Stimulated activated CD4-positive, alpha-beta T cell treated with anti-CD3 and anti-CD28 coated beads, Interleukin-2, amount 100 ng/mL, for 24 hours (primary cell): Measurements from ENCODE around the gene CRTAP.
"Not testable (repeated sequence)": the region's sequence is repeated elsewhere in the genome, so short reads cannot be mapped to it uniquely, and the experiment has no call there.

ENCODE experiments used
- DNase-seq, 2 donors: peaks; one replicate each; pipeline ENCODE4 v3.0.0-alpha.2; 2020

CRTAP gene

DNA sequence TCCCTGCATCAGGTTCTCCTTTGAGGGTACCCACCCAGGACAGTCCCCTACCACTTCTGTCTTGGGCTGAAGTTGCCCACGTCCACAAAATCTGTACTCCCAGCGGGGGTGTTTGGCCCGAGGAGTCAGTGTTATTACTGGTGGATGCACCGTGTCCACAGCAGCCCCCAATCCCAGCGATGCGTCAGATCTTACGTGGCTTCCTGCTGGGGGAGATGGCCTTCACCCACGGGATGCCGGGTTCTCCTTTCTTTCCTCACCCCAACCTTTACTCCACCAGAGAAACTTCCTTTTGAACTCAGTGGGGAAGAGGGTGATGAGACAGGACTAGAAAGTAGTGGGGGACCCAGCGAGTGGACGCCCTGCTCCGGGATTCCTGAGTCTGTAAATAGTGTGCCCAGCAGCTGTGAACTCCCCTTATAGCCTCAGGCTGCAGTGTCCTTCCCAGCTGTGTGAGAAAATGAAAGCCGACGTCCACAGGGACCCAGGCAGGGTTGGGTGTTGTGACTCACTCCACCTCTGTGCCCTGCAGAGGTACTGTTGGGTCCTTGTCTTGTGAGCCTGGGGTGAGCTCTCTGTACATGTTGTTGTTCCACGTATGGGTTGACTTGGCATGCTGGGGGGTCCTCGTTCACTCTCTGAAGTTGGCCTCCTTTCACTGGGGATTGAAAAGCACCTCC lies 31.5 kb downstream of the CRTAP start:
- no peak for DNase-seq

DNA sequence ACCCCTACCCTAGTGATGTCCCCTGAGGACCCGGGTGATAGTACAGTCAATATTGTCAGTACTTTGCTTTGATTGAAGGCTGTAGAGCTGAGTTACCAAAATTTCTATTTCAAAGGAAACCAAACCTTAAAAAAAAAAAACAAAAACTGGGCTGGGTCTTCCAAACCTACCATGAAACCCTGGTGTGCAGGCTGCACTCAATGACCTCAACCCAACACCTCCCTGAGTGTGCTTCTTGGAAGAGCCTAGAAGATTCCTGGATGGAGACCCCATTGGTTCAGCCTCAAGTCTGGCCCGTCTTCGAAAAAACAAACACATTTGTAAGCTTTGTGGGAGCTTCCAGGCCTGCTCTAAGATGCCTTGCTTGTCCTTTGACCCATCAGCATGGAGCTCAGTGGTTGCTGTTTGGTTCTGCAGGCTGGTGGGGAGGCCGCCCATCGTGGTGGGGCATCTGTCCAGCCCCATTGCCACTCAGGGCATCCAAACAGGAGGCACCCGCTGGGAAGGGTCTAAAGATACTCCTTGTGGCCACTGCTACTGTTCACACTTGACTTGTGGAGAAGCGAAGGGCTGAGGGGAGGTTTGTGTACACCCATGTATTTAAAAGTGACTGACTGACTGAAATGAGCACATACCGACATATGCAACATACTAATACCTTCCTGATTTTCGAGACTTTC lies 32.2 kb downstream of the CRTAP start:
- no peak for DNase-seq

DNA sequence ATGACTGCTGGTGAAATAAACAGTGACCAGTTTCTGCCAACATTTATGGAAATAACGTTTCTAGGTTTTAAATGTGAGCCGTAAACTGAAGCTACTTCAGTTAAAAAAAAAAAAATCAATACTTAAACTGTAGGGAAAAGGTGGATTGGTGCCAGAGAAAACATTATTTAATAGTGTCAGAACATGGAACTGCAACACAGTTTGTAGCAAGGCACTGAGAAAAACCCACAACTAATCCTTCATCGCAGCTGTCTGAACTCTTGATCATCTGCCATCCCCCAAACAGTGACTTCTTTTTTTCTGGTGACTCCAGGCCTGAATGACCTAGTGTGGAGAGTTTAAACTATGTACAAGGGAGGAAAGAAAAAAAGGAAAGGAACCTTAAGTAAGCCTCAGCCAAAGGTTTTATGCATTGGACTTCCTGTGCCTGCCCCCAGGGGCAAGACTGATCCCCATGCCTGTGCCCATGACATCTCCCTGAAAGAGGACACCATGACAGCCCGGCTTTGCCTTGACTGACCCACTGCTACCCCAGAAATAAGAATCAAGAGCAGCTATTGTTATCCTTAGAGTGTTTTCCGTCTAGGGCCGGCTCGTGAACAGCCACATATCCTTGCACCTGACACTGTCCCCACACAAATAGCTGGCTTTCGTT lies 33.1 kb downstream of the CRTAP start:
- no peak for DNase-seq

DNA sequence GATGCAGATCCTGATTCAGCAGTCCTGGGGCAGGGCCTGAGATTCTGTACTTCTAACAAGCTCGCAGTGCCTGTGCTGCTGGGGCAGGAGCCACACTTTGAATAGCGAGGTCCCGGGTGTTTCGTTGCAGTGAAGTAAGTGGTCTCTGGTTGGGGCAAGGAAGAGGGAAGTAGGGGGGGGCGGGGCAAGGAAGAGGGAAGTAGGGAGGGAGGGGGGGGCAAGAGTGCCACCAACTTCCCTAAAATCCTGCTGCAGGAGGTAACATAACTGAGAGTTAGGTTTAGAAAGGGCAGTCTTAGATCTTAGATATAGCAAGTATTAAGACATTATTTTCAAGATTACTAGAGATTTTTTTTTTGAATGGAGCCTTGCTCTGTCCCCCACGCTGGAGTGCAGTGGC lies 35.5 kb downstream of the CRTAP start:
- DNase-seq: no peak

DNA sequence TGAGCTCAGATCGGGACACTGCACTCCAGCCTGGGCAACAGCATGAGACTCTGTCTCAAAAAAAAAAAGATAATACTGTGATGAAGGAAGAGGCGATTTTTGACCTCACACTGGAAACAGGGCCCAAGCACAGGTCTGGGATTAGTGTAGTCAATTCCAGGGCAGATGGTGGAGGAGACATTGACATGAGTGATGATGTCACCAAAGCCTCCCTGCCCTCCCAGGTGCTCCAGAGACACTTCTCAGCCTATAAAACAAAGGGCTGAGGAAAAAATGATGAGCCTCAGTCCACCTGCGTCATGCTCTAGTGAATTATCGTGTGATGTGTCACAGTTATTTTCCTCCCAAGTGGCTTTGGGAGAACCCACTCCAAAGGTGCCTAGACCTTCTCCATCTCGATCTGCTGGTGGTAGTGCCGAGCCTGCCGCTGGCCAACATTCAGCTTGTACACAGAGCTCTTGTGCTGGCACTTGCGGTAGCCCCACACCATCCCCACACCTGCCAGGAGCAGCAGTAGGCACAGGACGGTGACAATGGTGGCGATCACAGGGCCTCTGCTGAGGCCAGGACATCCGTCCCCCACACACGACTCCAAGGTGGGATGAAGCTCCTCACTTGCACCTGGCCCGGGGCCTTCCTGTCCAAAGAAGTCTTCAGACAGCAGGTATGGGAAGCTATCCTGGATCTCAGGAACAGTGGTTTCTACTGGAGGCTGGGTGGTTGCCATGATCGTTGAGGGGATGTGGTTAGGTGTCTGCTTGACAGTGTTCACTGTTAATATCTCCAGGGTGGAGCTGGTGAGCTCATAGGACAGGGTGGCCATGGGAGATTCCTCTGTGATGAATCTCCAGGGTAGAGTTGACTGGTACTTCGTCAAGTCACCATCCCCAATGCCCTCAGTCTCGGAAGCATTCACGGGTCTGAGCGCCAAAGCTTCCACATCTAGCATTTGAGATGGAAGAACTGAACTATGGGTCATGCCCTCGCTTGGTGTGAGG lies 38.8 kb downstream of the CRTAP start:
- DNase-seq: no peak

DNA sequence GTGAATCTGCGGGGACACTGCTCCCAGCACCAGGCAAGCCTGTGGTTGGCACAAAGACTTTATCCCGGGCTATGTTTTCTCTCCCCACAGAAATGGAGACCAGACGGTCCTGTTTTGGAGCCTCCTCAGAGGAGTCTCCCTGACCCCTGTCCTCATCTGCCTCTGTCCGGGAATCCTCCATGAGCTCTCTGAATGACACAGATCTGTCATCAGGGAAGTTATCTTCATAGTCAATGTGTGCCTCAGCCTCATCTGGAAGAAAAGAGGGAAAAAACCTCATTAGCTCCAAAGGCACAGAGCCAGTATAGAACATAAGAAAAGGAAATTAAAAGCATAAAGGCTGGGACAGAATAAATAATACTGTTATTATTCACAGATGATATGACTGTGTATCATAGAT lies 40.0 kb downstream of the CRTAP start:
- DNase-seq: no peak

DNA sequence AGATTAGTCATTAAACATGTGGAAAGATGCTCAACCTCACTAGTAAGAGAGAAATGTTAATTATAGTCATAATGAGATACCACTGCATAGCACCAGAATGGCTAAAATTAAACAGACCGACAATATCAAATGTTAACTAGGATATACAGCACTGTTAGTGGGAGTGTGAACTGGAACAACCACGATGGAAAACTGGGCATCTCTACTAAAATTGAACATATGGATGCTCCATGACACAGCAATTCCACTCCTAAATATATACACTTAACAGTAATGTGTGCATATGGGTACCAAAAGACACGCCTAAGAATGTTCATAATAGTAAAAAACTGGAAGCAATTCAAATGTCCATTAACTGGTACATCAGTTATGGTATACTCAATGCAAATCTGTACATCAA lies 41.5 kb downstream of the CRTAP start:
- DNase-seq: no peak

DNA sequence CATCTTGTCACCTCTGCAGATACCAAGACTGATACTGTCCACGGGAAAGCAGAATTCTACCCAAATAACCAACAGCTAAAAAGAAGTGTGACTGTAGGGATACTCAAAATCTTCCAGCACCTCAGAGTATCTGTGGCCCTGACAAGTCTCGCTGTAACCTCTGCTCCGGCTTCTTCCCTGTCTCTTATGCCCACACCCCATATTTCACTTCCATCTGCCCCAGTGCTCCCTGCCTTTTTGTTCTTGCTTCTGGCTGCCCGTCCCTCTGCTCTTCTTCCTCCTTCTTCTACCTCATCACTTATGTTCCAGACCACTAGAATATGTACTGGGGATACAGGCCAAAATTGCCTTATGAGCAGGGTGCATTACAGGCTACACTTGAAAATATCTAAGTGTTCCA lies 45.4 kb downstream of the CRTAP start:
- no peak for DNase-seq

DNA sequence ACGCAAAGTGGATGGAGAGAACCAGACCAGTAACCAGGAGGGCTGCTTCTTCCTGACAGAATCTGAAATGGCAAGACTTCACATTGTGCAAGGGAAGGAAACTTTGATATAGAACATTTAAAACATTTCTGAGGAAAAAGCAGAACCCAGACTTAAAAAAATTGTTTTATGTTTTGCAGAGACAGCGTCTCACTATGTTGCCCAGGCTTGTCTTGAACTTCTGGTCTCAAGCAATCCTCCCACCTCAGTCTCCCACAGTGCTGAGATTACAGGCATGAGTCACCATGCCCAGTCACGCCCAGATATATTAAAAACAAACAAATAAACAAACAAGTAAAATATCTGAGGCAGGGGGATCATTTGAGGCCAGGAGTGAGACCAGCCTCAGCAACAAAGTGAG lies 46.2 kb downstream of the CRTAP start:
- no peak for DNase-seq

DNA sequence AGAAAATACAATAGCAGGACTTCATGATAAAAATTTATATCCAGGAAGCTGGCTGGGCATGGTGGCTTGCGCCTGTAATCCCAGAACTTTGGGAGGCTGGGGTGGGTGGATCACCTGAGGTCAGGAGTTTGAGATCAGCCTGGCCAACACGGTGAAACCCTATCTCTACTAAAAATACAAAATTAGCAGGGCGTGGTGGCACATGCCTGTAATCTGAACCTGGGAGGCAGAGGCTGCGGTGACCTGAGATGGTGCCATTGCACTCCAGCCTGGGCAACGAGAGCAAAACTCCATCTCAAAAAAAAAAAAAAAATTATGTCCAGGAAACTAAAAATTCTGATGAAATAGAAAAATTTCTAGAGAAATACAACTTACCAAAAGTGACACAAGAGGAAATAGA lies 48.8 kb downstream of the CRTAP start:
- DNase-seq: not testable (repeated sequence)

DNA sequence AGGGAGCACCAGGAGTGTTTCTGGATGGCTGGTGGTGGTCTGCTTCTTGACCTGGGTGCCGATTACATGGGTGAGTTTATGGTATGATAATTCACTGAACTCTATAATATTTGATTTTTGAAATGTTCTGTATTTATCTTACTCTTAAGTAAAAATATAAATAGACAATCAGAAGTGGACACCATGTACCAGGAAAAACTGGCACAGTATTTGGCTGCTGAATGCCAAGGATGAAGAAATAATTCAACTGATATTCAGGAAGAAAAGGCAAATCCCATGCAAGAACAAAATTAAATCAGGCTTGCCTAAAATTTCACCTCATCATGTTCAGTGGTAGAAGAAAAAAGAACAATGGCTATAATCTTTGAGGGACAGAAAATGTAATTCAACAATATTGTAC lies 51.6 kb downstream of the CRTAP start:
- DNase-seq: no peak

DNA sequence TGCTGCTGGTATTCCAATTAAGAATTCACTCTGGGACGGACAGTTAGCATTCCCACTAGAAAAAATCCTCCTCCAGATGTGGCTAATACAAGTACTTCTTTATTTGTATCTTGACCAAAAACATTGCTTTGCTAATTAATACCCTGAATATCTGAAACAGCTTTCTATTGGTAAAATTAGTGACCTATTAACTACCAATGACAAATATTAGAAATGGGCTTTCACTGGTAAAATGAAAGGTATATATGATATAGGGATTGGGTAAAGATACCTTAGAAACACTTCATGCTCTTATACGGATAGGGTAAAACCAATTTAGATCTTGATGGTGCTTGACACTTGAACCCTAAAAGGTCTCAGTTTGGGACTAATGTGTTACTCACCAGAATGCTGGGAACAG lies 52.3 kb downstream of the CRTAP start:
- no peak for DNase-seq

DNA sequence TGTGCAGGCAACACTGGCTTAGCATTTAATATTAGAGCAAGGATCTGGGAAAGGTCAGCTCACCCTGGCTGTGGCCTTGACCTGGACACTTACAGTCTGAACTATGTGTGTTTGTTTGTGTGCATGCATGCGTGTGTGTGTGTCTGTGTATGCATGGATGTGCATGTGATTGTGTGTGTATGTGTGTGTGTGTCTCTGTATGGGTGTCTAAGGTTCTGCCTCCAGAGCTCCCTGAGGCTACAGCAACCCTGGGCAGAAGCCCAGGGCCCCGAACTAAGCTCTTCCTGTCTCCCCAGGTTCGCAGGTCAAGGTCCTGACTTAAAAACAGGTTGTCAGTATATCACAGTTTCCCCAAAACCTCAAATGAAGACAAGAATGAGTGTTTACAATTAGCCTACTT lies 53.5 kb downstream of the CRTAP start:
- no peak for DNase-seq

DNA sequence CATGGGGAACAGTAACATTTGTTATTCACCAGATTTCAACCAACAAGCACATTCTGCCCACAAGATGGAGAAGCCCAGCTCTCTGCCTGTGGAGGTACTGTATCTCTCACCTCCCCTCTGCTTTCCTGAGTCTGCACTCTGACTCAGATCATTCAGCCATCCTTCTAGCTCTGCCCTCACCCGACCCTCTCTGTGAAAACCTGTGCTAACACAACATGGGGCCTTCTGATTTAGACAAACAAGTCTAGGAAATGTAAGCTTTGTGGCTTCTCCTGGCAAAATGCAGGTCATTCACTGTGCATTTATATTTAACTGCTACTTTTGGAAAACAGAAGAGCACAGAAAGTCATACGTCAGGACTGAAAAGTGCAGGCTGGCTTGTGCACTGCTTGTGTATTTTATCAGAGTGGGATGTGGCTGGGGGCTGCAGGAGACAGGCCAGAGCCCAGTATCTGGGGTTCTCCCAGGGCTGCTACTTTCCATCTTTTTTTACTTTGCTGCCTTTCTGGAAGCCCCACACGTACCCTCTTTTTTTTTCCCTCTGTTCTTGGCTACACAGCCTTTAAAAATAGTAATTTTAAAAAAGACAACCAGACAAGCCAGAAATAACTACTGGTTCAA lies 54.0 kb downstream of the CRTAP start:
- DNase-seq: no peak

DNA sequence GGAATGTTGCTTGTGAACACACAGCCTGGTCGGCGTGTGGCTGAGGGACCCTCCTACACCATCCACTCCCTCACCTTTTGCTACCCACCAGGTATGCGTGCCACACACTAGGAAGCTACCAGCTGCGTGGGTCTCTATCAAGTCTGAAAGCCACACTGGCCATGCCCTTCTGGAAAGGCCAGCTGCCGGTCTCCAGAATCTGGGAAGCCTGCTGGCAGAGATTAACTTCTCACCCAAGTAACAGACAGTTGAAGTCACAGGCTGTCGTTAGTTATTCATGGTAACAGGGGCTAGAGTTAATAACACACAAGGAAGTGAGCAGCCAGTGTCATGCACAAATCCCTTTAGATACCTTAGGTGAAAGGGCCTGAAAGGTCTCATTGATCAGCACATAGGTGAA lies 56.7 kb downstream of the CRTAP start:
- no peak for DNase-seq

DNA sequence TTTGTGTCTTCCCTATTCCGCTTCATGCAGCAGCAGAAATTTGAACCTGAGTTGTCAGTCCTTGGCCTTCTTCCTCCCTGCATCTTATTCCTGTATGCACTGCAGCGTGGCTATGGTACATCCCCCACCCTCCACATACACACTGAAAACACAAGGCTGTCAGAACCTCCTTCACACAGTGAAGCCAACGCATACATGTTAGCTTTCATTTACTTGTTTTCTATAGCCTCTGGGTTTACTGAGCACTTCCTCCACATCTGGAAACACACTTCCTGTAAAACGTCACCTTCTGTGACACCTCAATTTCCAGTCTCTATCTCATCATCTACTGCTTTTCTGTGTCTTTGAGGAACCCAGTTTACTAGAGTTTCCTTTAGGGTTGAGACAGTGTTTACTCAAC lies 57.8 kb downstream of the CRTAP start:
- DNase-seq: no peak

DNA sequence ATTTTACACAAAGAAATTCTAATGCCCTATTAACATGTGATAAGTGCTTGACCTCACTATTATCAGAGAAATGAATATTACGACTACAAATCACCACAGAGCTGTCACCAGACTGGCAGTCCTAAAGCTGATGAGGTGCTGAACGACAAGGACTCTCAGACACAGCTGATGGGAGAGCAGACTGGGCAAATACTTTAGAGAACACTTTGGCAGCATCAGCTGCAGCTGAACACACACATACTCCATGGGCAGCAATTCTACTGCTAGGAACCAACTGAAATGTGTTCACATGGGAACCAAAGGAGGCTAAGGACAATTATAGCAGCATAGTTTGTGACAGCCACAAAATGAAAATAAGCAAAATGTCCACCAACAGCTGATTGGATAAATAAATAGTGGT lies 59.3 kb downstream of the CRTAP start:
- no peak for DNase-seq

DNA sequence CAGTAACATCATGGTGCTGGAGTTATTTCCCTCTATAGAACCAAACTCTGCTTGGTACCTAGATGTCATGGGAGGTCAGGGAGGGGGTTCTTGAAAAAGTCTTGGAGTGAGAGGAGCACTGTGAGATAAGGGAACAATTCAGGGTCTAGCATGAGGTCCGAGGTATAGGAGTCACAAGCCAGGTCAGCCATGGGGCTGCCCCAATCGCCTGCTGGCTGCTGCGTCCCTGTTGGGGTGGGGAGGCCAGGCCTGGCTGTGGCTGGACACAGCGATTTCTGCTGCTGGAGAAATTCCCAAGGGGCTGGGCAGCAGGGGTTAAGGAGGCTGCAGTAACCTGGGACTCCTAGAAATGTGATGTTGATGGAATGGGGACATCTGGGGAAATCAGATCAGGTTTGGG lies 59.9 kb downstream of the CRTAP start:
- no peak for DNase-seq

DNA sequence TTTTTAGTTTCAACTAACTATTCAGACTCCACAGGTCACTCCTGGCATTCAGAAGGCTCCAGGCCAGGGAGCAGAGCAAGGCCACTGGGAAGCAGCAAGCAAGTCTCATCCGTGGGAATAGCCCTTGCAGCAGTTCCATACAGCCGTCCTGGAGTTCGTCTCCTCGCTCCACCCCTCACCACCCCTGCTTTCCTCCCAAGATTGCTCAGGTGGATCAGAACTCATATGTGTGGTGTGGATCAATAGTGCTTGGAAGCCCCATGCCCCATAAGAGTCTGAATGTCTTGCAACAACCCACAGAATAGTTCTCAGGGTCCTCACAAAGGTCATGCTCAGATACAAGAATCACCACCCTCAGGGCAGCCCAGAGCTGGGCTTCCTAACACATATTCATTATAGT lies 60.3 kb downstream of the CRTAP start:
- DNase-seq: no peak

DNA sequence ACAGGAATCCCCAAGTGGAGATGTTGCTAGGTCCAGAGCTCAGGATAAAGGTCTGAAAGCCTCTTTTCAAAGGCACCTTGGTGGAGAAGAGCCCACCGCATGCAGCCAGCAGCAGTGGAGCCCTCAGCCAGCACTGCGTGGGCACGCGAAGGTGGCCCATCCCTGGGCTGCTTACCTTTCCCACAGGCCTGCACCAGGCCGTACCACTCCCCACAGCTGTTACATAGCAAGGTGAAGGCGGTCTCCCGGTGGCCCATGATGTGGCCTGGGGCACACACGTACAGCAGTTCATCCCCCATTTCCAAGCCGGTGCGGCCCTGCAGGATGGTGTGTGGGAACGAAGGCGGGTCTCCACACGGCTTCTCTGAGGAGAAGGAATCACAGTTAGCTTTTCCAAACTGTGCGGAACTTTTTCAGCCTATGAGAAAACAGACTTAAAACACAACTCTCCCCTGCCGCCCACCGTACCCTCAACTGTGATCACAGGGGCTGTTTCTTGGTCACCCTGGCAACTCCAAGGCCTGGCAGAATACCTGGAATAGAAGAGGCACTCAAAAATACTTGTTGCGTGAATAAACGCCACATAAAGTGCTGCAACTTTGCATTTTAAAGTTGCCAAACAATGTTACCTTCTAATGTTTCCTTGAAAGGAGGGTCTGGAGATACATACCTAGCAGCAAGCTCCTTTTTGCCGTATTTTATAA lies 61.0 kb downstream of the CRTAP start:
- no peak for DNase-seq

DNA sequence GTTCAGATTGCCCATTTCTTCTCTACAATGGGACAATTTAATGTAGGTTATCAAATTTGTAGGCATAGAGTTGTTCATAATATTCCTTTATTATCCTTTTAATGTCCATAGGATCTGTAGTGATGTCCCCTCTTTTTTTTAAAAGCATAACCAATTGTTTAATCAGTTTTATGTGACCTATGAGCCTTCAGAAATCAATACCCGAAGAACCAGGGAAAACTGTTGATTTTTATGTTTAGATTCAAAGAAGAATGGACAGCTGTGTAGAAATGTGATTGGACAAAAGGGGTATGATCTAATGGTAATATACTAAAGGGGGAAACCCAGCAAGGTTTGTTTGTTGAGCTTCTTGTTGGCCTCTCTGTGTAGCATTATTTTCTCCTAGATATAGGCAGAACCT lies 65.3 kb downstream of the CRTAP start:
- DNase-seq: no peak

DNA sequence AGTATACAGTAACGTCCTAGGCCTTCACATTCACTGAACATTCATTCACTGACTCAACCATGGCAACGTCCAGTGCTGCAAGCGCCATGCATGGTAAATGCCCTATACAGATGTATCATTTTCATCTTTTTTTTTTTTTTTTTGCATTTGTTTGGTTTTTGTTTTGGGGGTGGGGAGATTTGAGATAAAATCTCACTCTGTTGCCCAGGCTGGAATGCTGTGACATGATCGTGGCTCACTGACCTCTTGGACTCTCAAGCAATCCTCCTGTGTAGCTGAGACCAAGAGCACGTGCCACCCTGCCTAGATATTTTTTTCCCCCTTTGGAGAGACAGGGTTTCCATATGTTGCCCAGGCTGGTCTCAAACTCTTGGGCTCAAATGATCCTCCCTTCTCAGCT lies 67.4 kb downstream of the CRTAP start:
- DNase-seq: no peak
